HEK293 (cell line): ENCODE measurements around the gene SLC26A1.

Experiments used
- ZBTB48 ChIP-seq: fragments of 450-650 bp; formaldehyde crosslinking; IDR thresholded peaks from 2 replicates; pipeline ENCODE4 v1.5.1; 2016; ENCODE audit warnings: missing biosample characterization, missing genetic modification characterization
- ZNF302 ChIP-seq: fragments of 450-650 bp; formaldehyde crosslinking; IDR thresholded peaks from 2 replicates; pipeline ENCODE4 v1.5.1; 2016; ENCODE audit warnings: missing biosample characterization, missing genetic modification characterization, low read depth
- ZNF626 ChIP-seq: fragments of 450-650 bp; sonication (Bioruptor Pico); formaldehyde crosslinking; IDR thresholded peaks from 2 replicates; pipeline ENCODE4 v1.5.1; 2018; ENCODE audit warnings: missing biosample characterization, missing genetic modification characterization, inconsistent platforms

GRCh38 chr4:1019729-1020470, 26.7 kb upstream of the SLC26A1 start:
- TF ChIP-seq ZNF626 (tag by site-specific recombination) (no peak), ZNF302 (tag by site-specific recombination) (no peak), ZBTB48 (tag by site-specific recombination) (no peak)
